Breast epithelium (tissue), 3 donors: Measurements from ENCODE around the gene COL16A1.

ENCODE experiments used
- CTCF ChIP-seq, 3 donors: fragments of 450-650 bp; IDR thresholded peaks; one replicate each; pipeline ENCODE4 v1.5.1; 2016 to 2017; ENCODE audit warnings: antibody characterized with exemption in 3 of 3, mild to moderate bottlenecking in 3 of 3, moderate library complexity in 3 of 3
- POLR2A ChIP-seq: fragments of 450-650 bp; IDR thresholded peaks from one replicate; pipeline ENCODE4 v1.6.1; 2016; ENCODE audit warnings: antibody characterized with exemption, mild to moderate bottlenecking, moderate library complexity
- POLR2AphosphoS5 ChIP-seq, 3 donors: sonication (generic); formaldehyde crosslinking; IDR thresholded peaks; one replicate each; pipeline ENCODE4 v1.6.1; 2017; ENCODE audit warnings: antibody characterized with exemption in 3 of 3

DNA sequence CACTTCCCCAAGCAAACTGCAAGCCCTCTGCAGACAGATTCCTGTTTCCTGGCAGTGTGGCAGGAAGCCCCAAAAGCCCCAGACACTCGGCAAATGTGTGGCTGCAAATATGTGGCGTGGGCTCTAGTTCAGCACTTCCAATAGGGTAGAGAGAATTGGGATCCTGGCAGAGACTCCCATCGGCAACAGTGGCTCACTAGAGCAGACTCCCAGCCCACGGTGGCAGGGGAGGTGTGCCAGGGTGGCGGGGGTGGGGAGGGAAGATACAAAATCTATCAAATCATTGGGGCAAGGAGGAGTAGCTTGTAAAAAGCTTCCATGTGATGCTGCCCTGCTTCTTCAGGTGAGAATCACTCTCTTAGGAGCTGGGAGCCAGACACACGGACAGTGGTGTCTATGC, 25.9 kb downstream of the COL16A1 start:
- TF ChIP-seq CTCF (IDR thresholded peaks at IDR 0.05) (no peak), POLR2A (no peak), POLR2AphosphoS5 (IDR thresholded peaks at IDR 0.05) (no peak)
